Measurements from ENCODE around the gene DGKB.

GRCh38 chr7:14938181-14938580 lies 35.6 kb upstream of the DGKB start:
- TF ChIP-seq NRF1 (IDR thresholded peaks at IDR 0.05; ENCODE audit: low read depth, low read length): no peak
- TF ChIP-seq CTCF (IDR thresholded peaks at IDR 0.05): no peak
- TF ChIP-seq RCOR1 (IDR thresholded peaks at IDR 0.05; ENCODE audit: low read length): no peak; the same call in 1 of the 2 replicates
- no peak for TF ChIP-seq EZH2phosphoT487 (IDR thresholded peaks at IDR 0.05; ENCODE audit: borderline replicate concordance, low read depth)
- TF ChIP-seq RFX5 (IDR thresholded peaks at IDR 0.05; ENCODE audit: low read length): no peak
- TF ChIP-seq SIN3A (IDR thresholded peaks at IDR 0.05; ENCODE audit: borderline replicate concordance, low read depth, low read length): no peak
- no peak for TF ChIP-seq EP300 (IDR thresholded peaks at IDR 0.05; ENCODE audit: borderline replicate concordance in 1 of 2, low read depth in 1 of 2, low read length in 1 of 2)
- TF ChIP-seq JUND (IDR thresholded peaks at IDR 0.05): no peak
- TF ChIP-seq POLR2AphosphoS5 (IDR thresholded peaks at IDR 0.05; ENCODE audit: low read depth, low read length): no peak
- TF ChIP-seq RXRA (IDR thresholded peaks at IDR 0.05; ENCODE audit: borderline replicate concordance, low read depth): no peak

Measured in SK-N-SH (cell line).